Lower leg skin (tissue), 3 donors: ENCODE measurements around the gene TOX2.

Experiments used
- POLR2A ChIP-seq, 2 donors: fragments of 450-650 bp; IDR thresholded peaks; one replicate each; pipeline ENCODE4 v1.6.1; 2016 to 2017; ENCODE audit warnings: antibody characterized with exemption in 2 of 2, mild to moderate bottlenecking in 1 of 2, moderate library complexity in 1 of 2
- TF ChIP-seq, protein P1 (sequence below), 3 donors: fragments of 450-650 bp; IDR thresholded peaks; one replicate each; pipeline ENCODE4 v1.5.1; 2016; ENCODE audit warnings: antibody characterized with exemption in 3 of 3, mild to moderate bottlenecking in 3 of 3, moderate library complexity in 2 of 3

DNA sequence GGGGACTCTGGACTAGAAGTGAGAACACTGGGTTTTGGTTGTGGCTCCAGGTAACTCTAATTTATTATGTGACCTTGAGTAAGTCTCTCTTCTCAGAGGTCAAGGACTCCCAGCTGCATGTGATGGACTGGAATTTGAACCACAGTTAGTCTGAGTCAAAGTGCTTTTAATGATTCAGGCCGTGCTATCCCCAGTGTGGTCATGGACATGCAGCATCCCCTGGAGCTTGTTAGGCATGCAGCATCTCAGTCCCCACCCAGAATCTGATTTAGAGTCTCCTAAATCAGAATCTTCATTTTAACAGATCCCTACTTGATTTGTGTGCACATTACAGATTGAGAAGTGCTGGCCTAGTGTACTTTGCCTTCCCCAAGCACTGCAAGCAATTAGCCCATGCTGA, 74.2 kb downstream of the TOX2 start:
- TF ChIP-seq, protein P1, sequence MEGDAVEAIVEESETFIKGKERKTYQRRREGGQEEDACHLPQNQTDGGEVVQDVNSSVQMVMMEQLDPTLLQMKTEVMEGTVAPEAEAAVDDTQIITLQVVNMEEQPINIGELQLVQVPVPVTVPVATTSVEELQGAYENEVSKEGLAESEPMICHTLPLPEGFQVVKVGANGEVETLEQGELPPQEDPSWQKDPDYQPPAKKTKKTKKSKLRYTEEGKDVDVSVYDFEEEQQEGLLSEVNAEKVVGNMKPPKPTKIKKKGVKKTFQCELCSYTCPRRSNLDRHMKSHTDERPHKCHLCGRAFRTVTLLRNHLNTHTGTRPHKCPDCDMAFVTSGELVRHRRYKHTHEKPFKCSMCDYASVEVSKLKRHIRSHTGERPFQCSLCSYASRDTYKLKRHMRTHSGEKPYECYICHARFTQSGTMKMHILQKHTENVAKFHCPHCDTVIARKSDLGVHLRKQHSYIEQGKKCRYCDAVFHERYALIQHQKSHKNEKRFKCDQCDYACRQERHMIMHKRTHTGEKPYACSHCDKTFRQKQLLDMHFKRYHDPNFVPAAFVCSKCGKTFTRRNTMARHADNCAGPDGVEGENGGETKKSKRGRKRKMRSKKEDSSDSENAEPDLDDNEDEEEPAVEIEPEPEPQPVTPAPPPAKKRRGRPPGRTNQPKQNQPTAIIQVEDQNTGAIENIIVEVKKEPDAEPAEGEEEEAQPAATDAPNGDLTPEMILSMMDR (IDR thresholded peaks at IDR 0.05) = no peak
- TF ChIP-seq POLR2A (IDR thresholded peaks at IDR 0.05) = no peak
